A673 (cell line): ENCODE measurements around the gene ADM2.

ENCODE experiments used
- CTCF ChIP-seq: fragments of 300-800, 200-600 bp; sonication (generic); conservative IDR thresholded peaks from 2 replicates; pipeline ENCODE4 v1.5.1; 2017; ENCODE audit warnings: low read depth, mild to moderate bottlenecking, antibody characterized with exemption, low read length, moderate library complexity, mixed read lengths
- EZH2 ChIP-seq: fragments of 200-600 bp; sonication (generic); IDR thresholded peaks from 2 replicates; pipeline ENCODE4 v1.6.1; 2017; ENCODE audit warnings: borderline replicate concordance, low read depth, mild to moderate bottlenecking, mixed read lengths, antibody characterized with exemption, low read length; ENCODE audit not compliant: poor library complexity, severe bottlenecking

GRCh38 chr22:50529416-50529896 lies 48.1 kb downstream of the ADM2 start:
- TF ChIP-seq CTCF (no peak), EZH2 (no peak)
